Measurements from ENCODE around the gene TYR.
"Not testable (repeated sequence)": the region's sequence is repeated elsewhere in the genome, so short reads cannot be mapped to it uniquely, and the experiment has no call there.

The TYR gene

GRCh38 chr11:89267660-89268302, 90.1 kb downstream of the TYR start:
- FAIRE-seq (no peak), DNase-seq (ENCODE audit: insufficient read length, low spot score) (no peak)

GRCh38 chr11:89272540-89273088, 94.9 kb downstream of the TYR start:
- peak; percentile 8 for FAIRE-seq
- not testable (repeated sequence) for DNase-seq (ENCODE audit: insufficient read length, low spot score)

GRCh38 chr11:89273220-89273619, 95.5 kb downstream of the TYR start:
- not testable (repeated sequence) for FAIRE-seq; DNase-seq (ENCODE audit: insufficient read length, low spot score)

- FAIRE-seq (no peak), DNase-seq (ENCODE audit: insufficient read length, low spot score) (no peak)
Measured at GRCh38 chr11:89275966-89276365, 98.3 kb downstream of the TYR start.

DNA sequence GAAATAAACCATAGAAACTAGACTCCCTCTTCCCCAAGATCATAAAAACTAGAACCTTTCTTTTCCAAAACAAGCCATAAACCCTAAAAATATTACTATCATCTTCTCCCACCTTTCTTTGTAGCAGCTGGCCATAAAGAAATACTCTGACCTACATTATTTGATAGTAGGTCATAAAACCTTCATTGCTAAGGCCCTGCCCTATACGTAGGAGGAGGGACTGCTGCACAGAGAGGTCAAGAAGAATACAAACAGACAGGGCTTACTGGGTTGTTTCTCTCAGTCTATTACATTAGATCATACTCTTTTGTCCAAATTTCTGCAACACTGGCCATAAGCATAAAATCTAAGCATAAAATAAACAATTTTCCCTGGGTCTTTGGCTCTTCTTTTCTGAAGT, 101.5 kb downstream of the TYR start:
- no peak for FAIRE-seq
- no peak for DNase-seq (ENCODE audit: insufficient read length, low spot score)

GRCh38 chr11:89281032-89281677, 103.5 kb downstream of the TYR start:
- not testable (repeated sequence) for FAIRE-seq

DNA sequence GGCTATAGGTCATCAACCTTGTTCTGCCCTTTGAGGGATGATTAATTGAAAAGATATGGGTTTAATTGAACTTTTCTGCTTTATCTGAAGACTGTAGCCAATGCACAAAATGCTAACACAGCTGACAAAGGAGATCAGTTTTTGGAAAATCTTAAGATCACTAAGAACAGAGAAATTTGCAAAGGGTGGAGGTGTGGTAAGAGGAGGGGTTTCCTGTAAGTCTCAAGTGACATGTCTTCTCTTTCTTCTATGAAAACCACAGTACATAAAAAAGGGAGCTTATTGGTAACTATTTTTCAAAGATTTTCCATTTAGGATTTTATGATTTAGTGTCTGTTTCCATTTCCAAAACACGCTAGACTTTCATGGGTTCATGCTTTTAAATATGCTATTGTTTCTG, 108.9 kb downstream of the TYR start:
- DNase-seq (ENCODE audit: insufficient read length, low spot score): not testable (repeated sequence)
- FAIRE-seq: peak; percentile 21

More at GRCh38 chr11:89281032-89281677, 103.5 kb downstream of the TYR start:
- not testable (repeated sequence) for DNase-seq (ENCODE audit: insufficient read length, low spot score)

GRCh38 chr11:89288004-89288403, 110.3 kb downstream of the TYR start:
- not testable (repeated sequence) for DNase-seq (ENCODE audit: insufficient read length, low spot score); FAIRE-seq

- FAIRE-seq (no peak), DNase-seq (ENCODE audit: insufficient read length, low spot score) (no peak)
Measured at GRCh38 chr11:89293965-89294679, 116.4 kb downstream of the TYR start.

DNA sequence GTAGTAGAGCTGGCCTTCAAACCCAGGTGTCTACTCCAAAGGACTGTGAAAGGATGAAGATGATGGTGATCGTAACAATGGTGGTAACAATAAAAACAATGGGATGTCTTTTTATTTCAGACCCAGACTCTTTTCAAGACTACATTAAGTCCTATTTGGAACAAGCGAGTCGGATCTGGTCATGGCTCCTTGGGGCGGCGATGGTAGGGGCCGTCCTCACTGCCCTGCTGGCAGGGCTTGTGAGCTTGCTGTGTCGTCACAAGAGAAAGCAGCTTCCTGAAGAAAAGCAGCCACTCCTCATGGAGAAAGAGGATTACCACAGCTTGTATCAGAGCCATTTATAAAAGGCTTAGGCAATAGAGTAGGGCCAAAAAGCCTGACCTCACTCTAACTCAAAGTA, 117.3 kb downstream of the TYR start:
- not testable (repeated sequence) for DNase-seq (ENCODE audit: insufficient read length, low spot score)
- peak; percentile 66 for FAIRE-seq

GRCh38 chr11:89303029-89303428, 125.4 kb downstream of the TYR start:
- not testable (repeated sequence) for FAIRE-seq; DNase-seq (ENCODE audit: insufficient read length, low spot score)

DNA sequence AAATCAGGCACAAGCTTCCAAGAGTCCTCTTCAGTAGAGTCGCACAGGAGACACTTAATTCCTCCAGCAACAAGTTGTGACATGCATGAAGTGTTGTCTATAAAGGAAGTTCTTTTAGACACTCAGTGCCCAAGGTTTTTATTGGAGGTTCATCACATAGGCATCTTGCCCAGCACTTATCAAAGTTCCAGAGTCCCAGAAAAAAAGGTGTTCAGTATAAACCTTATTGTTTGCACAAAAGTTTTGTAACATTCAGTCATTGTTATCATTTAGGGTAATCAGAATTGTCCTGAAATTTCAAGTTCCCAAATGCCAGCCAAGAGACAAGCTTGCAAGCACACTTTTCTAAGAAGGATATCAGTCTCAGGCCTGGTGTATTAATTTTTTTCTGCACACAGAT, 130.6 kb downstream of the TYR start:
- not testable (repeated sequence) for DNase-seq (ENCODE audit: insufficient read length, low spot score); FAIRE-seq

DNA sequence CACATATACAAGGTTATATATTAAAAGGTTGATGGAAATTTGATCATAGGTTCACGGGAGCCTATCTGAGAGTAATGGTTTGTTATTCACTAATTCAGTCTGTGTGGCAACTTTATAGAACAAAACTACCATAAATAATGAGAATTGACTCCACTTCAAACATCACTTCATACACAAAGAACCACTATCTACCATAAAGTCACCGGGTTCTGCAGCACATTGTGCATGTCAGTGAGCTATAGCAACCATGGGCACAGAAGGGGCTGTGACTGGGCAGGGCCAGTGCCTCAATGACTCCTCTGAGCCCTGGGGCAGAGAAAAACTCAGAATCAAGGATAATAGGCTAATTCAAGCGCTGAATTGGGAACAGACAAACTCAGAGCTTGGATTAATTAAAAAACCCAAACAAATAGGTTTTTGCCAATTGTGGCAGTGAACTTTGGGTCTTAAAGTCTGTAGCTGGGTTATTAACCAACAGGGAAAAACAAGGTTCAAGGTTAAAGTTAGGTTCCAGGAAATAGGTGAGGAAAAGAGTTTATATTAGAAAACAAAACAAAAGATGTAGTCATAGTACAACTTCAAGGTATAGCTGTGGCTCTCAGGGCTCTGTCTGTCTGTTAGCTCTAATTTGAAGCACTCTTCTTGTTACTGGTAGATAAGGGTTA, 131.8 kb downstream of the TYR start:
- not testable (repeated sequence) for DNase-seq (ENCODE audit: insufficient read length, low spot score); FAIRE-seq

- DNase-seq (ENCODE audit: insufficient read length, low spot score); FAIRE-seq: not testable (repeated sequence)
Measured at GRCh38 chr11:89310607-89311006, 132.9 kb downstream of the TYR start.

GRCh38 chr11:89321401-89321800, 143.7 kb downstream of the TYR start:
- FAIRE-seq: no peak
- DNase-seq (ENCODE audit: insufficient read length, low spot score): no peak

DNA sequence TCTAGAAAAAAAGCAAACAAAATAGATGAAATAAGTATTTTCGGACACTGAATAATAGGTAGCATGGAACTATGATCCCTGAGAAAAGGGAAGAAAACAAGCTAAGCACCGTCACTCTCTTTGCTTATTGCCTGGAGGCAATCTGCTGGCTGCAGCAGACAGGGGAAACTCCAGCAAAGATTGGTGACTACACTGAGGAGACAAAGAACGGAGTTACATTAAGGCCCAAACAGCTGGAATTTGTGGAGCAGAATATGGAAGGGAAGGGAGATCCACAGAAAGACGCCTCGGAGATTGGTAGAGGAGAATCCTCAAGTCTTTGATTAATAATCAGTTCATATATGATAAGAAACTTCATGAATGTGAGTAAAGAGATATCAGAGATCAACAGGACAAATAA, 150.2 kb downstream of the TYR start:
- no peak for FAIRE-seq
- no peak for DNase-seq (ENCODE audit: insufficient read length, low spot score)

DNA sequence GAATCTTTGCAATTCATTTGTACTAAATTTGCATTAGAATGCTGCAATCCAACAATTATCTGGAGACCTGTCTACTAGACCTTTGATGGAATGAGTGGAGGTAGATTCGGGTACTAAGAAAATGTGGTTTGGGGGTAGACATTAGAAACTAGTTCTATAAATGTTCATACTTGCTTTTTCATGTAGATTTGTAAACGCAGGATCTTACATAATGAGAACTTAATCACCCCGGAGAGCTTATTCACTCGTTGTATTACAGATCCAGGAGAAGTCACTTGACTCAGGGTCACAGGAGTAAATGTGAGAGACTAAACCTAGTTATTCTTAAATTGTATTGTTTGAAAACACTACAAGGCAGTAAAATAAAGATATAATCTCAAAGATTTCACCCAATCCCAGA, 154.3 kb downstream of the TYR start:
- not testable (repeated sequence) for FAIRE-seq; DNase-seq (ENCODE audit: insufficient read length, low spot score)

DNA sequence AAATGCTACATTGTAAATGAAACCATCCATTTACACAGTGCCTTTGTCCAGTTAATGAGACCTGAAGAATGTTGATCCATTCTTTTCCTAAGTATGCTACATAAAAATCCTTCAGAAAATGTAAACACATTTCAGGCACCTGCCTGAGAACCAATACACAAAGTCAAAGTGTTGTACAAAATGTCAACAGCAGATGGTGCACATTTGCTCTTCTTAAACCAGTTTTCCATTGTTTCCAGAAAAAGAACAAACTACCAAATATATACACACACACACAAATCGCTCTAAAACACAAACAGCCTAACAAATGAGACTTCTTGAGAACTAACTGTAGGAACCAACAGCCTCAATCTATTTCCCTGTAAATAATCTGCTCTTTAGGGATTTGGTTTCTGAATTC, 156.0 kb downstream of the TYR start:
- DNase-seq (ENCODE audit: insufficient read length, low spot score); FAIRE-seq: not testable (repeated sequence)

DNA sequence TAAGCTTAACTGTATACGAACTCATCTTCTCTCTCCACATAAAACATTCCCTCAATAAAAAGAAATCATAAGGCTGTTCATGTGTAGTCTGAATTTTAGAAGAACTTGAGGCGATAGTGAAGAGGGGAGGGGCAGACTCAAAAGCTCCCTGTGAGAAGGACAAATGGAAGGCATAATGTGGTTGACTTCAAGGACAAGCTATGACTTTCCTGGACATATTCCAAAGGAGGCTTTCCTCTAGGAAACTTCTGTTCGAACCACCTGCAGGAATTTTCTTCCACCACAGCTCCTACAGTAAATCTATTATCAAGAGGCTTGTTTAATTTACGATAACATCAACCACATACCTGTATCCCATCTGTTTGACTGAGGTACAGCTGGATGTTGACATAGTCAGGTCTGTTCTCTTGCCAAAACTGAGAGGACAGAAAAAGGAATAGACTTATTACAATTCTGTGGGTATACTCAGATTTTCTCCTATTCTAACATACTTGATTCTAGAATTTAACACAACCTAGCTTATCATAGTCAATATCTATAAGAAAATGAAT, 159.5 kb downstream of the TYR start:
- FAIRE-seq; DNase-seq (ENCODE audit: insufficient read length, low spot score): not testable (repeated sequence)

- FAIRE-seq; DNase-seq (ENCODE audit: insufficient read length, low spot score): not testable (repeated sequence)
Measured at GRCh38 chr11:89338073-89338472, 160.4 kb downstream of the TYR start.

Data from GM19239 (cell line).